GM19463 (cell line): ENCODE results near the gene FAM200A.
"Not testable (repeated sequence)": the region's sequence is repeated elsewhere in the genome, so short reads cannot be mapped to it uniquely, and the experiment has no call there.

Source experiments
- ATAC-seq: cut with Tn5 transposase; IDR thresholded peaks from one replicate; pipeline ENCODE4 v1.9.1; 2021; ENCODE audit warnings: mild to moderate bottlenecking, moderate library complexity; ENCODE audit not compliant: unreplicated experiment

FAM200A gene

DNA sequence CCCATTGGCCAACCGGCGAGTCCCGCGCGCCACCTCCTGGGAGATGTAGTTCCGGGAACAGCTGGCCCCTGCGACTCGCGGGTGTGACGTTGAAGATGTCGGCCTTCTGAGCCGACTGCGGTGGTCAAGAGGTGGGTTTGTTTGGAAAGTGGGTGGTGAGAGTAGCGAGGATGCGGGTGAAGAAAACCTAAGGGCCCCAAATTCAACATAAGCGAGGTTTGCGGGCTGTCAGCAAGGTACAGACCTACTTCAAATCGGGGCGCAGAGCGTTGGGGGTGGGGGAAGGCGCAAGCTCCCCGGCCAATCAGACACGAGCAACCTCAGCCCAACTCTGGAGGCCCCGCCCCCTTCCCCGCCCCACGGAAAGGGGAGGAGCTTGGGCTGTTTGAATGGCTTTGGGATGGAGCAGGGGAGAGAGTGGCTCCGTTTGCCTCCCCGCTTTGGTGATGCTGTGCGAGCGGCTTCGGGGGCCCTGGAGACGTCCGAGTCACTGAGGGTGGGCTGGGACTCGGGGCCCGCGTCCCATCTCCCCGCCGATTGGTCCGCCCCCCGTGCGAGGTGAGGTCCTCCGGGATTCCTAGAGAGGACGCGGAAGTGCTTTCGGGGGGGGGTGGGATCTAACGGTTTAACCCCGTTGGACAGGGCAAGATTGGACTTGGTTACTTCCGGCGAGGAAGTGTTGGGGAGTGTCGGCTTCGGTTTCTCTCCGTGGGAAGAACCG lies 47.2 kb downstream of the FAM200A start, which contains the start of gene ZKSCAN5:
Gene ZKSCAN5 (plus strand): TSS at position 60 of the 721 bp plus-strand sequence. CDS start 1,383 bp downstream, outside the sequence.
- ATAC-seq, result peak; percentile 77

DNA sequence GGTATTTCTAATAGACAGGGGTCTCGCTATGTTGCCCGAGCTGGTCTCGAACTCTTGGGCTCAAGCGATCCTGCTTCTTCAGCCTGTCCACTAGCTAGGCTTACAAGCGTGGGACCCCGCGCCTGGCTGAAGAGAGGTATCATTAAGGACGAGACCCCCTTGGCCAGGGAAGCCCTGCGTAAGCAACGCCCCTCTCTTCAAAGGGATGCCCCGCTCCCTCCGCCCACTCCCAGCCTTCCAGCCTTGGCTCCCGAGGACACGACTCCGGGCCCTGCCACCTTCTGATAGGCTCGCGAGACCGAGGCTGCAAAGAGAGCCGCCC lies 47.7 kb downstream of the FAM200A start:
- ATAC-seq, result no peak

DNA sequence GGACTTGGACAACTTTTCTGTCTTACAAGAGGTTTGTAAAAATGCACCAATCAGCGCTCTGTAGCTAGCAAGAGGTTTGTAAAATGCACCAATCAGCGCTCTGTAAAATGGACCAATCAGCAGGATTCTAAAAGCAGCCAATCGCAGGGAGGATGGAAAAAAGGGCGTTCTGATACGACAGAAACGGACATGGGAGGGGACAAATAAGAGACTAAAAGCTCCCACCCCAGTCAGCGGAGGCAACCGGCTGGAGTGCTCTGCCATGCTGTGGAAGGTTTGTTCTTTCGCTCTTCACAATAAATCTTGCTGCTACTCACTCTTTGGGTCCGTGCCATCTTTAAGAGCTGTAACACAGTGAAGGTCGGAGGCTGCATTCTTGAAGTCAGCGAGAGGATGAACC lies 50.7 kb downstream of the FAM200A start:
- ATAC-seq, result not testable (repeated sequence)

DNA sequence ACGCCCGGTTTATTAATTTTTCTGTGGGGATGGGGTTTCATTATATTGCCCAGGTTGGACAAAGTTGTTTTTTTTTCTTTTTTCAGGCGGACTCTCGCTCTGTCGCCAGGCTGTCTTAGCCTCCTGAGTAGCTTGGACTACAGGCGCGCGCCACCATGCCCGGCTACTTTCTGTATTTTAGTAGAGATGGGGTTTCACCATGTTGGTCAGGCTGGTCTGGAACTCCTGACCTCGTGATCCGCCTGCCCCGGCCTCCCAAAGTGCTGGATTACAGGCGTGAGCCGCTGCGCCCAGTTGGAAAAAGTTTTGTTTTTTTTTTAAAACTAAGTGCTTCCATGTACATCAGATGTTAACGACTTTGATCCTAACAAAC lies 51.3 kb downstream of the FAM200A start:
- no peak for ATAC-seq

DNA sequence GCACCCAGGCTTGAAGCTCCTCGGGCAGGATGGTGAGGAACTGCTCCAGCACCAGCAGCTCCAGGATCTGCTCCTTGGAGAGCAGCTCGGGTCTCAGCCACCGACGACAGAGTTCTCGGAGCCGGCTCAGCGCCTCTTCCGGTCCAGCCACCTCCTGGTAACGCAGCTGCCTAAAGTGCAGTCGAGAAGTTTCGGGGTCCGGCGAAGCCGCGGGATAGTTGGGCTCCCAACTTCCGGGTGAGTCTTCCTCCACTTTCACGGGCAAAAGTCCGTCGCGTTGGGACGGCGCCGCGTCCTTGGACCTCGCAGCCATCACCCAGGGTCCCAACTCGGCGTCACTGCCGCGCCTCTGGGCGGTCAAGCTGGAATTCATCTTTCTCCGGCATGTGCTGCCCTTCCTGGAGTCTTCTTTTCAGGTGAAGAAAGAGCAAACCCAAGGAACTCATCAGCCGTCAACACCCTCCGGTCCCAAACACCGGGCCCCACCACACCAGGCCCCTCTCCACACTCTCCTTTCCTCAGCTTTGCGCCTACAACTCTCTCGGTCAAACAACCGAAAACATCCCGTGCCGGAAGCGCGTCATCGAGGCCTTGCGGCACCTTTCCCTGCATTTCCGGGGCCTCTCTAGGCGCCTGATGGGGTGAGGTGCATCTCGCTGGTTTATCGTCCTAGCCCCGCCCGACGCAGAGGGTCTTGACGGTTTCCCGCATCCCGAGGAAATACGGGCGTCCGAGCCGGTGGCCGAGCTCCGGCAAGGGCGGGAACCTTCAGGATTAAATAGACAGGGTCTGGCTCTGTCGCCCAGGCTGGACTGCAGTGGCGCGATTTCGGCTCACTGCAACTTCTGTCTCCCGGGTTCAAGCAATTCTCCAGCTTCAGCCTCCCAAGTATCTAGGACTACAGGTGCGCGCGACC lies 51.9 kb downstream of the FAM200A start, which contains the start of gene ZNF394:
Gene ZNF394 (minus strand): TSS at position 561 of the 916 bp plus-strand sequence. CDS start 188 bp downstream, at position 373.
- ATAC-seq, result peak; percentile 30

DNA sequence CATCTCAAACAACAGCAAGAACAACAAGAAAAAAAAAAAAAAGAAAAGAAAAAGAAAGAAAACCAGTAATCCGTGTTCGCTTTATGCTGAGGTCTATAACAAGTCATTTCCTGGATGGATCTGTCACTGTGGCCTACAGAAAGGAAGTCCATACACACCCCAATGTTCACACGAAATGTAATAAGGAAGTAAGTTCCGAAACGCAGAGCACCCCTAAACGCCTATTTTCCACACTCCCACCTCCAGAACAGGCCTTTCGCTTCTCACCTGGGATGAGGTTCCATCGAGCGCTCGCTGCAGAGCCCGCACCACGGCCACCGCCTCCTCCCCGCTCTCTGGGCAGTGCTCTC lies 52.6 kb downstream of the FAM200A start:
- ATAC-seq, result no peak

DNA sequence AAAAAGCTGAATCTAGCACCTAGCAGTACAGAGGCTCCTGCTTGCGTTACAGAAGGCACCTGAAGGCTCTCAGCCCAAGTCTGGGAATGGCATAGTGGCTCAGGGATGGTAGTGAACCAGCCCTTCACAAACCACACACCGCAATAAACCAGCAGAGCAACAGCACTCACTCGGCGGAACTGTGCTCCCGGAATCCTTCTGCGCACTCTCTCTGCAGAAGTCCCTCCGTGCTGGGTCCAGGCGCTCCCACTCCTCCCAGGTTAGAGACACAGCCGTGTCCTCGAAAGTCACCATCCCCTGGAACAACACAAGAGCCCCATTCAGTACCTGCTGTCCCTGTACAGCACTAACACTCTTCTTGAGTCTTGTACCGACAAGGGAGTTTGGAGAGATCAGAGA lies 53.4 kb downstream of the FAM200A start:
- ATAC-seq, result no peak

DNA sequence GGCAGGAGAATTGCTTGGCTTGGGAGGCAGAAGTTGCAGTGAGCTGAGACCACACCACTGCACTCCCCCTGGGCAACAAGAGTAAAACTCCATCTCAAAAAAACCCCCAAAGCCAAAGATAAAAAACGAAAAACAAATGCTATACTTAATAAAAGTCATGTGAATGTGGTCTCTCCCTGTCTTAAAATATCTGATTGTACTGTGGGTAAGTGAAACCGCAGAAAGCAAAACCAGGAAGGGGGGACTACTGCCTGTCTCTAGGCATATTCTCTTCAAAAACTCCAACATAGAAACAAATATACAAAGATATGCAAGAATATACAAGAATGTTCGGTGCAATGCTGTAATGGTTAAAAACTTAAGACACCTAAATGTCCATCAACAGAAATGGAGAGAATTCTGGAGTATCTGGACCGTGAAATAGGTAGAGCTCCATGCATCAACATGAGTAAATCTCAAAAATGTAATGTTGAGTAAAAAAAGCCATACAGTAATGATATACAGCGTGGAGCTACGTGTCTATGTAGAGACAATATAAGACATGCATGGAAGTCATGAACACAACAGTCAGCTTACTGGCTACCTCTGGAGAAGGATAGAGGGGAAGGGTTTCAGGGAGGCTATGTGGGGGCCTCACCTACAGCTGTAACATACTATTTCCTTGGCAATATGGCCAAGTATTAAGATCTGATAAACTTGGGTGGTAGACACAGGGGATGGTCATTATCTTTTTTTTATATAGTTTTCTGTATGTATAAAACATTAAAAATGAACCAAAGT lies 54.0 kb downstream of the FAM200A start:
- no peak for ATAC-seq
